Measurements from ENCODE around the gene PSME2.

- TF ChIP-seq TAF1 (IDR thresholded peaks at IDR 0.05; ENCODE audit: low read depth) (no peak), POLR2AphosphoS5 (IDR thresholded peaks at IDR 0.05) (no peak), CTCF (IDR thresholded peaks at IDR 0.05; ENCODE audit: poor library complexity, severe bottlenecking) (no peak), RAD21 (conservative IDR thresholded peaks at IDR 0.05) (no peak), EZH2 (IDR thresholded peaks at IDR 0.05; ENCODE audit: borderline replicate concordance, insufficient read depth, low read length, poor library complexity, severe bottlenecking) (no peak), EP300 (conservative IDR thresholded peaks at IDR 0.05; ENCODE audit: poor library complexity, severe bottlenecking) (no peak), REST (IDR thresholded peaks at IDR 0.05; ENCODE audit: borderline replicate concordance) (no peak), SMC3 (conservative IDR thresholded peaks at IDR 0.05; ENCODE audit: poor library complexity) (no peak)
These were observed 15.5 kb downstream of the PSME2 start for GRCh38 chr14:24130717-24131548.

Data from neural cell (in vitro differentiated cells).